ENCODE measurements around the gene CCDC121. TPM values are rescaled to one million over a fixed set of nuclear protein-coding genes. Genes with fewer than 3 reads are reported as not detected.

The CCDC121 gene
- 1.0 and 2.2 TPM in 2 replicates for total RNA-seq

DNA sequence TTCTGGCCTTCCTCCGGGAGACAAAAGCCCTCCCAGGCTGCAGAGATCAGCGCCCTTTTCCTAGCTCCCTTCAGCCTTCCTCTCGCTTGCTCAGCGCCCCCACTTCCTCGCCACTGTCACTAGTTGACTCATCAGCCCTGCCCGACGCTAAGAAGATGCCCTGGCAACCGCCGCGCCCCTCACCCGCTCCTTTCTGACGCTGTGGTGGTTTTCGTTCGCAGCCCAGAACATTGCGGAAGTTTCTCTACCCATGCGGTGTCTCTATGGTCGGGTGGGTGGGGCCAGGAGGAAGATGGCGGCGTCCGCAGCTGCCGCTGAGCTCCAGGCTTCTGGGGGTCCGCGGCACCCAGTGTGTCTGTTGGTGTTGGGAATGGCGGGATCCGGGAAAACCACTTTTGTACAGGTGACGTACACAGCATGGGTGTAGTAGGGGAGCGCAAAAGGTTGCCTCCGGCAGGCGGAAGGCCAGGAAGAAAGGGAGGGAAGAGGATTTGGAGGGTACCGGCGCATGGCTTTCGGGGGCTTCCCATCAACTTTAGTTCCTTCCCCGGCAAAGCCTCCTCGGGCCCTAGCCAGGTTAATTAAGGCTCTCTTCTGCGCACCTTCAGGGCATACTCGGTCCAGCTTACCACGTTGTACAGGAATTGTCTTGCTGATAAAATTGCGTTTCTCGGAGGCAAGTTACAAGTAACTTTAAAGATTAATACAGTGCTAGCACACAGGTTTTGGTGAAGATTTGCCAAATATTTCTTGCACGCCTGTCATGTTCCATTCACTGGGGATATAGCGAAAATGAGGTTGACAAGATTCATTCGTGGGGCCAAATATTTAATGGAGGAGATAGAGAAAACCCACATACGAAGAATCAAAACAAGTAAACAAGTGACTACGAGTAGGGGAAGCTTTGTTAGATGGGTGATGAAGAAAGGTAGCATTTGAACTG is at the start of gene CCDC121, which contains the start of gene GPN1:
Gene CCDC121 (minus strand): TSS at position 246 of the 943 bp plus-strand sequence. CDS start 1,213 bp downstream, outside the sequence.
Gene GPN1 (plus strand): TSS at position 284 of the 943 bp plus-strand sequence. CDS start 9 bp downstream, at position 293.
- intact Hi-C loops (cut with micrococcal nuclease): loop anchor here (1.0 to 10.0 kb wide), 15 partner anchors 9 to 1754 kb away; partner anchors contain the start of genes ASXL2, ATRAID, BABAM2 and EIF2B4

DNA sequence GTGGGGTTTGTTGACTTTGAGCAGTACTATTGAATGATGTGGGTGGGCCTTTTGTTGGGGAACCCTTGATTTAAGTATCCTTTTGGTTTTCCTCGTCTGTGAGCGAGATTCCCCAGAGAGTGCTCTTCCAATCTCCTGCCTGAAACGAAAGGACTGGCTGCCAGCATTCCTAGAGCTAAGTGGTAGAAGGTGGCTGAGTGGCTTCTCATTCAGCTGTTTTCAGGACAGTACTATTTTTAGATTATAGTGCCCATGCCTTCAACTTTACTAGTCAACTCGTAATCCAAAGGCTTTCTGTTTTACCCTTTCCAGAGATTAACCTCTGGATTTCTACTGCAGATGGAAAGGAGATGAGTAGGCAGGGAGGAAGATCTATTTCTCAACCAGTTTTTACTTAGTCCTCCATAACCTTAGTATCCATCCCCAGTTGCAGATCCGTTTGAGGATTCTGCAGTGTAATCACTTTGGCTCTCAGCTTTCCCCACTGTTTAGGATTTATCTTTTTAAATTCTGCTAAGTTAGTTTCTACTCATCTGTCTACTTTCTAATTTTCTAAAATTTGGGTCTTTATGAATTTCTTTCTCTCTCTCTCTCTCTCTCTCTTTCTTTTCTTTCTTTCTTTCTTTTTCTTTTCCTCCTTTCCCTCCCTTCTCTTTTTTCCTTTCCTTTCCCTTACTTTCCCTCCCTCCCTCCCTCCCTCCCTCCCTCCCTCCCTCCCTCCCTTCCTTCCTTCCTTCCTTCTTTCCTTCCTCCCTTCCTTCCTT is 44.1 kb upstream of the CCDC121 start:
- intact Hi-C loops (cut with micrococcal nuclease): no loop called here

DNA sequence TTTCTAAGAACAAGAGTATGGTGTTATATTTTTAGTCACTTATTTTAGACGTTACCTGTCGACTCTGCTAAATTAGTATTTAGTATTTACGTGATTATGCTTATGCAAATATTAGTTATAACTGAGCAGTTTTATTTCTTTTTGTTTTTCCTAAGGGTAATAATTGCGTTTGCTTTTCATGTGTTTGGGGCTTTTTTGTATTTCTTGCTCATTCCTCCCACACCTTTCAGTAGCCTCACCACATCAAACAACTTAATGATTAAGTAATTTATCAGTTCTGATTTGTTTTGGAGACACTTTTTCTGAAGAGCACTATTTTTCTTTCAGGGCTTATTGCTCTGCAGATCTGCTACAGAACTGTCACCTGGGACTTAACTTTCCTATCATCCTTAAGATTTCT is 42.4 kb upstream of the CCDC121 start:
- intact Hi-C loops (cut with micrococcal nuclease): no loop called here

DNA sequence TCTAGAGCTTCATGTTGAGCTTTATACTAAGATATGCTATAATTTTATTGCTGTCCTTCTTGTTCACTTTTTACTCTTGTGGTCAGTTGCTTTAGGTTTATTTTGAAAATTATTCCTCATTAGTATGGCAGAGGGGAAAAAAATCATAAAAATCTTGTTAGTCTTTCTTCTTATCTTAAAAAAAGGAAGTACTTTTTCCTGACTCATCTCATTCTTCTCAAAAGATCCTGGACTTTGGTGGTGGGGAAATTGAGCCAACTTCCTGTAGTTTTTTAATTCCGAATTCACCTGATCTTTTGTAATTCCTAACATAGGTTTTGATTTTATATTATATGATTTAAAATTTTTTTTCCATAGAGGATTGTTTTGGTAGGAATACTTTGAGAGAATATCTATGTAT is 38.6 kb upstream of the CCDC121 start:
- intact Hi-C loops (cut with micrococcal nuclease): loop anchor here (10.0 kb wide), 1 partner anchor 583 kb away; the partner anchor contains the start of gene KHK

DNA sequence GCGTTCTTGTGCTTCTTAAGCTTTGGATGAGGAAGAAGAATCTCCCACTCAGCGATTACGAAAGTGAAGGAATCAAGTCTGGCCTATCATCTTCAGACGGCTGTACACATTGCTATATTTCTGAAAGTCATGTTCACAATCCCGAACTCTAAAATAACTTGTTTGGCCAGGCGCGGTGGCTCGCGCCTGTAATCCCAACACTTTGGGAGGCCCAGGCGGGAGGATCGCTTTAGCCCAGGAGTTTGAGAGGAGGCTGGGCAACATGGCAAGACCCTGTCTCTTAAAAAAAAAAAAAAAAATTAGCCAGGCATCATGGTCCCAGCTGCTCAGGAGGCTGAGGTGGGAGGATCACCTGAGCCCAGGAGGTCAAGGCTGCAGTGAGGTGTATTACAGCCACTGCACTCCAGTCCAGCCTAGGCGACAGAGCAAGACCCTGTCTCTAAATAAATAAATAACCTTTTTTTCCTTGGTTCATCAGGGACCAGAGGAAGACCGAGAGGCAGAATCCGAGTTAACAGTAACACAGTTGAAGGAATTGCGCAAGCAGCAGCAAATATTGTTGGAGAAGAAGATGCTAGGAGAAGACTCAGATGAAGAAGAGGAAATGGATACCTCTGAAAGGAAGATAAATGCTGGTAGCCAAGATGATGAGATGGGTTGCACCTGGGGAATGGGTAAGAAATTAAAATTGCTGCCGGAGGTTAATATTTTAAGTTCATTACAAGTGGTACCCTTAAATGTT is 36.0 kb upstream of the CCDC121 start:
- intact Hi-C loops (cut with micrococcal nuclease): loop anchor here (5.0 to 10.0 kb wide), 2 partner anchors 532 to 580 kb away; partner anchors contain the start of genes KHK and PREB

- intact Hi-C loops (cut with micrococcal nuclease): loop anchor here (5.0 to 10.0 kb wide), 2 partner anchors 532 to 579 kb away; partner anchors contain the start of genes KHK and PREB
Measured at GRCh38 chr2:27664154-27664574, 35.4 kb upstream of the CCDC121 start.

- intact Hi-C loops (cut with micrococcal nuclease): loop anchor here (1.0 to 10.0 kb wide), 12 partner anchors 20 to 579 kb away; partner anchors contain the start of genes CCDC121, GPN1, GTF3C2 and IFT172
Measured at GRCh38 chr2:27663285-27664153, 34.7 kb upstream of the CCDC121 start, which contains the start of the genes SLC4A1AP and SUPT7L. Gene SLC4A1AP, plus strand, starts transcription at chr2:27663889. Its CDS starts 26 bp downstream, at chr2:27663915. Gene SUPT7L, minus strand, starts transcription at chr2:27663614. Its CDS starts 1,422 bp downstream, at chr2:27662192.

DNA sequence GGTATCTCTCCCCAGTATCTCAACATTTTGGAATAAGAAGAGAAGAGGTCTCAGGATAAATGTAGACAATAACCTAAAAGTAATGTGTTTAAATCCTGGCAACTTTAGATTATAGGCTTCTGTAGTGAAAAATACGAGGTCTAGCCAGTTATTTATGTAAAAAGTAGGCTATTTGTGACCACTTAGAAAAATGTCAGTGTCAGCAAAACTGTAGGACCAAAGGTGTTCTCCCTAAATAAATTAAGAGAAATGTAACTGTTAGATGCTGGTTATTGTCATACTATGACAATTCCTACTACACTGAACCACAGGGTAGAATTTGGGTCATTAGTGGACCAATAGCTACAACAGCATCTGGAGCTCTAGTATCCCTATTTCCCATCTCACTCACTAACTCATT is 32.6 kb upstream of the CCDC121 start:
- intact Hi-C loops (cut with micrococcal nuclease): loop anchor here (5.0 to 10.0 kb wide), 2 partner anchors 529 to 577 kb away; partner anchors contain the start of genes KHK and PREB

DNA sequence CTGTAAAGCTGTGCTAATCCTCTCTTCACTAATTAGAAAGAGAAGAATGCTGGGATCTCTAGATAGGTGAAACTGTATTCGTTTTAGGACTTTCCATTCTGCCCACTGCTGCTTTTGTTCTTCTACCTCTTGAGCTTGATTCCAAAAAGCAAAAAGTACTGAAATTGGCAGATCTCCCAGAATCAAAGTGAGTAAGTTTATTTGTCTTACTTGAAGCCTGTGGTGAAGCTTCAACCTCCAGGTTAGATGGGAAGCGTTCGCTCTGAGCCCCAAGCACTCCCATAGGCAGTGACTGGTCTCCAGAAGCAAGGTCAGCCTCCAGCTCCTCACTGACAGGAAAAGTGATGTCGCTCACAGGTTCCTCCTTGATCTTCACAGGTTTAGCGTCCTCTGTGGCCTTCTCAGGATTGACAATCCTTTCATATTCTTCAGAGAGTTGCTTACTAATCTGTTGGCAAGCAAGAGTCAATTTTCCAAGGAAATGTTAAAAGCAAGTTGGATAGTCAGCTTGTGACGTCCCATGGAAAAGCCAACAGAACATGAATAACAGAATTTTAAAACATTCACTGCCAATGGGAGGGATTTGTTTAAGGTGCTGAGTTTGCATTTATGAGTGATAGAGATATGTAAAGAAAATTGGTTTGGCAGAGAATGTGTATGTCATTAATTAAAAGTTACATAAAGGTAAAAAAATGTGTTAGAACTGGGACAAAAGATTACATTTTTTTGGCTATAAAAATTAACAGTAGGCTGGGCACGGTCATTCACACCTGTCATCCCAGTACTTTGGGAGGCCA is 26.5 kb upstream of the CCDC121 start:
- intact Hi-C loops (cut with micrococcal nuclease): no loop called here

DNA sequence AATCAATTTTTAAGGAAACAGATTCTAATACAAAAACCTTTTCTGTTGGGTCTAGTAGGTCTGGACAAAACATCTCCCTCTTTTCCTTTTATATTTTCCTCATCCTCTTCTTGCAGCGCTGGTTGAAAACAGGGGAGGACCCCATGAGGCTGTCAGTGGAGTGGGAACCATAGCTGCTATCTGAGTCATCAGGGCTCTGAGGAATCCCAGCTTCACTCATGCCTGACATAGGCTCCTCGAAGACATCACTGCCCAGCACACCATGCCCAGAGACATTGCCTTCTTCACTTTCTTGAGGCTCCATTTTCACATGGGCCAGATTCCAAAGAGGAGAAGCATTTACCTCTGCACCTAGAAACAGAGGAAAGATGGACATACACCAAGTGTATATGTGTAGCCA is 24.6 kb upstream of the CCDC121 start:
- intact Hi-C loops (cut with micrococcal nuclease): no loop called here

DNA sequence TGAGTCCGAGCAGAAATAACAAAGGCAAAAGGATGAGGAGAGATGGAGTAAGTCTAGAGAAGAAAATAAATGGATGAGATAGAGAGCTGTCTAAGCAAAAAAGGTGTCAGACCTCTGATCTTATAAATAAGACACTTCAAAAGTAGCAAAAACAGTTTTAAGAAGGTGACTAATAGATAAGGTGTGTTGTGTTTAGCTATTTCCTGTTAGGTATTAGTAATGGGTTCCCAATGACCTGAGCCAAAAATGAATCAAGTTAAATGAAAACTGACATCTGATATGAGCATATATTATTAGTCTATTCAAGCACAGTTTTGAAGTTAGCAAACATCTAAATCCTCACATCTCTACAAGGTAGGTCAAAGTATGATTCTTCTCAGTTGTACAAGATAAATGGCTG is 24.0 kb upstream of the CCDC121 start:
- intact Hi-C loops (cut with micrococcal nuclease): no loop called here

GRCh38 chr2:27652341-27652740 is 23.5 kb upstream of the CCDC121 start:
- intact Hi-C loops (cut with micrococcal nuclease): no loop called here

- intact Hi-C loops (cut with micrococcal nuclease): no loop called here
Measured at GRCh38 chr2:27651056-27651455, 22.2 kb upstream of the CCDC121 start.

GRCh38 chr2:27647737-27648136 is 18.9 kb upstream of the CCDC121 start:
- intact Hi-C loops (cut with micrococcal nuclease): no loop called here

GRCh38 chr2:27647289-27647688 is 18.5 kb upstream of the CCDC121 start:
- intact Hi-C loops (cut with micrococcal nuclease): no loop called here

- intact Hi-C loops (cut with micrococcal nuclease): no loop called here
Measured at GRCh38 chr2:27645197-27645596, 16.4 kb upstream of the CCDC121 start.

DNA sequence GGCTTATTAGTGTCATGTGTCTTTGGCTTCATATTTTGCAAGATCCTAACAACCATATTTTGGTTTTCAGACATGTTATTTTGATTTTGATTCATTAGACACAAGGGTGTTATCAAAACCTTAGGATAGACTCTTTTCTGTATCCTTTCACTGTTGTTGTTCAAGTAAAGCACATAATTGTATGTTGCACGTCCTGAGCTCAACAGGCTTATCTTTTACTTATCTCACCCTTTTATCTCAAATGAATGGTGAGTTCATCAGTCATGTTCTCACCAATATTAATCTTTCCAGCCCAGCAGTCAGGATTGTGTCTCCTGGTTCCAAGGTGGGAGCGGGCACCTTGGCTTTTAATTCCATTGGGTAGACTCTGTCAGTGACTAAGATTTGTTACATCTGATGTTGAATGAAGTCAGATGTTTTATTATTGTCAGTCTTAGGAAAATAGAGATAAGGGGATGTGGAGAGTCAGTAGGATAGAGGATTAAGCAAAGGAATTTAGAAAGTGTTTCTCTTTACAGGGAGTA is 12.0 kb upstream of the CCDC121 start:
- intact Hi-C loops (cut with micrococcal nuclease): no loop called here

GRCh38 chr2:27638709-27639108 is 9.9 kb upstream of the CCDC121 start:
- intact Hi-C loops (cut with micrococcal nuclease): loop anchor here (1.0 to 2.0 kb wide), 3 partner anchors 9 to 56 kb away; partner anchors contain the start of genes CCDC121, GPN1 and ZNF512

Data from T-helper 1 cell treated with Interleukin-12 subunit alpha and Interleukin-12 subunit beta and Interleukin-4 antibody, amounts not matched to agents 30 ng/mL and 1 ng/mL, for 36 hours (primary cell).